ENCODE results near the gene PHKA2.

PHKA2 gene

DNA sequence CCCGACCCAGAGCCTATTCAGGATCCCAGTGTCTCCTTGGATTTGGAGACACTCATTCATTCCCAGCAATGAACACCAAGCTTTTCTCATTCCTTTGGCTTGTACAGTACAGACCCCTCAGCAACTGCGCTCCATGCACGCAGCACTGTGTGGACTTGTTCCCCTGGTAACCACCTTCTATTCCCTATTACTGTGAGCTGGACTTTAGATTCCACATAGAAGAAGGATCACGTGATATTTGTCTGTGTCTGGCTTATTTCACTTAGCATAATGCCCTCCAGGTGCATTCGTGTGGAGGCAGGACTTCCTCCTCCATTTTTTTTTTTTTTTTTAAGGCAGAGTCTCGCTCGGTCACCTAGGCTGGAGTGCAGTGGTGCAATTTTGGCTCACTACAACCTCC lies 106.4 kb downstream of the PHKA2 start:
- H3K36me3 ChIP-seq (ENCODE audit: insufficient read depth, low read length), result no peaks in the 10 kb centered on the region
- no peak overlapping the region for H2AFZ ChIP-seq (ENCODE audit: low read length)
- no peaks in the 10 kb centered on the region for H3F3A ChIP-seq (ENCODE audit: low read depth)
- H3K4me2 ChIP-seq (ENCODE audit: low read depth, low read length, poor library complexity, severe bottlenecking), result no peak overlapping the region
- no peak overlapping the region for H3K9ac ChIP-seq (ENCODE audit: low read depth, low read length, poor library complexity, severe bottlenecking)
- H3K9me2 ChIP-seq (replicated peaks; ENCODE audit: low read depth, low read length), result no peaks in the 10 kb centered on the region
- TF ChIP-seq, protein P1, sequence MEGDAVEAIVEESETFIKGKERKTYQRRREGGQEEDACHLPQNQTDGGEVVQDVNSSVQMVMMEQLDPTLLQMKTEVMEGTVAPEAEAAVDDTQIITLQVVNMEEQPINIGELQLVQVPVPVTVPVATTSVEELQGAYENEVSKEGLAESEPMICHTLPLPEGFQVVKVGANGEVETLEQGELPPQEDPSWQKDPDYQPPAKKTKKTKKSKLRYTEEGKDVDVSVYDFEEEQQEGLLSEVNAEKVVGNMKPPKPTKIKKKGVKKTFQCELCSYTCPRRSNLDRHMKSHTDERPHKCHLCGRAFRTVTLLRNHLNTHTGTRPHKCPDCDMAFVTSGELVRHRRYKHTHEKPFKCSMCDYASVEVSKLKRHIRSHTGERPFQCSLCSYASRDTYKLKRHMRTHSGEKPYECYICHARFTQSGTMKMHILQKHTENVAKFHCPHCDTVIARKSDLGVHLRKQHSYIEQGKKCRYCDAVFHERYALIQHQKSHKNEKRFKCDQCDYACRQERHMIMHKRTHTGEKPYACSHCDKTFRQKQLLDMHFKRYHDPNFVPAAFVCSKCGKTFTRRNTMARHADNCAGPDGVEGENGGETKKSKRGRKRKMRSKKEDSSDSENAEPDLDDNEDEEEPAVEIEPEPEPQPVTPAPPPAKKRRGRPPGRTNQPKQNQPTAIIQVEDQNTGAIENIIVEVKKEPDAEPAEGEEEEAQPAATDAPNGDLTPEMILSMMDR (conservative IDR thresholded peaks at IDR 0.05; ENCODE audit: low read length), result no peak
- TF ChIP-seq EZH2phosphoT487 (IDR thresholded peaks at IDR 0.05; ENCODE audit: borderline replicate concordance), result no peak
- H4K20me1 ChIP-seq (ENCODE audit: insufficient read depth, low read length, poor library complexity, severe bottlenecking), result no peaks in the 10 kb centered on the region
- no peaks in the 10 kb centered on the region for H3K4me1 ChIP-seq (ENCODE audit: insufficient read depth, low read length, poor library complexity, severe bottlenecking)
- no peaks in the 10 kb centered on the region for H3K79me2 ChIP-seq (ENCODE audit: insufficient read depth, low read length)
- no peaks in the 10 kb centered on the region for H3K9me3 ChIP-seq (ENCODE audit: insufficient read depth, low read depth, low read length)
- H3K27me3 ChIP-seq (ENCODE audit: insufficient read depth, low read length, poor library complexity, severe bottlenecking), result no peaks in the 10 kb centered on the region
- no peak overlapping the region for H3K4me3 ChIP-seq (ENCODE audit: low read length, poor library complexity, severe bottlenecking)

DNA sequence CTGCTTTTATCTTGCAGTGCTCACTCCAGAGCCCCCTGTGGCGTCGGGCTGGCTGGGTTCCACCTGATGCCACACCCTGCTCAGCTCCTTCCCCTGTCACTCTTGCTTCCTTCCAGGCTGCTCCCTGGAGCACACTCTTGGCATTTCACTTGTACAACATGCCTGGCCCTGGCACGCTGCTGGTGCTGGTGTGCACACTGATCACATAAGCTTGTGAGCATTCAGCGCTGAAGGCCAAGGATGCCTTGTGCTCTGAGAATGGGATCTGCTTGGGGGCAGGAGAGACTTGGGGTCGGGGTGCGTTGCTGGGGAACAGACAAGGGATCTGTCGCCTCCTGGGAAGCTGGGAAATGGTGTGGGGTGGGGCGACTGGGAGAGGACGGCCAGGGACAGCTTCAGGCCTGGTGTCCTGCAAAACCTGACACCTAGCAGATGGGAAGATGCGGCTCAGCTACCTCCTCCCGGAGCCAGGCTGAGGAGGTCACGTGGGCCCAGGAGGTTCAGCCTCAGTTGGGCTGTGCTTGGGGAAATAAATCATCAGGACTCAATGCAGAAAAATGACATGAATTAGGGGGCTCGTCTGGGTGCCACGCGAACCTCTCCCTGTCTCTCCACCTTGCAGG lies 108.5 kb downstream of the PHKA2 start:
- Histone ChIP-seq H3K36me3 (ENCODE audit: insufficient read depth, low read length) (no peaks in the 10 kb centered on the region), H3K4me2 (ENCODE audit: low read depth, low read length, poor library complexity, severe bottlenecking) (no peak overlapping the region), H3K79me2 (ENCODE audit: insufficient read depth, low read length) (no peaks in the 10 kb centered on the region), H3K27me3 (ENCODE audit: insufficient read depth, low read length, poor library complexity, severe bottlenecking) (no peaks in the 10 kb centered on the region), H3F3A (ENCODE audit: low read depth) (no peaks in the 10 kb centered on the region), H3K9me3 (ENCODE audit: insufficient read depth, low read depth, low read length) (no peaks in the 10 kb centered on the region), H3K9me2 (replicated peaks; ENCODE audit: low read depth, low read length) (no peaks in the 10 kb centered on the region), H2AFZ (ENCODE audit: low read length) (no peak overlapping the region), H3K4me1 (ENCODE audit: insufficient read depth, low read length, poor library complexity, severe bottlenecking) (no peaks in the 10 kb centered on the region), H4K20me1 (ENCODE audit: insufficient read depth, low read length, poor library complexity, severe bottlenecking) (no peaks in the 10 kb centered on the region), H3K9ac (ENCODE audit: low read depth, low read length, poor library complexity, severe bottlenecking) (no peak overlapping the region), H3K4me3 (ENCODE audit: low read length, poor library complexity, severe bottlenecking) (no peak overlapping the region)
- TF ChIP-seq EZH2phosphoT487 (IDR thresholded peaks at IDR 0.05; ENCODE audit: borderline replicate concordance), result no peak
- TF ChIP-seq, protein P1 (conservative IDR thresholded peaks at IDR 0.05; ENCODE audit: low read length), result no peak

DNA sequence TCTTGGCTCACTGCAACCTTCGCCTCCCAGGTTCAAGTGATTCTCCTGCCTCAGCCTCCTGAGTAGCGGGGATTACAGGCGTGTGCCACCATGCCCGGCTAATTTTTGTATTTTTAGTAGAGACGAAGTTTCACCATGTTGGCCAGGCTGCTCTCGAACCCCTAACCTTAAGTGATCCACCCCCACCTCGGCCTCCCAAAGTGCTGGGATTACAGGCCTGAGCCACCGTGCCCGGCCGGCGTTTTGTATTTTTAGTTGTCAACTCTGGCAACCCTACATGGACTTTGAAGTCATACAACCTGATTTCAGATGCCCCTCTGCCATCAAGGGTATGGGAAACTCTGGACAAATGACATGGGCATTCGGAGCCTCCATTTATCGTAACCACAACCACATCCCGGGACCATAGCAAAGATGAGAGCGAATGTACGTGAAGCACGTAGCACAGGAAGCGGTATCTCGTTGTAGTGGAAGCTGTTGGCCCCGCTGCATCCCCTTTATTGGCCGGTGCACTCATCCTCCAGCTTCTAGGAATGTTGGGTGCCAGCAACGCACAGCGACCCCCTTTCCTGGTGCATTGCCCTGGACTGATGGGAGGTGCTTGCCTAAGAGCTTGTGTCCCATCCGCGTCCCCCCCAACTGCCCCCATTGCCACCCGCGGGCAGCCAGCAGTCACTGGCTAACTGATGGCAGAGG lies 109.2 kb downstream of the PHKA2 start:
- no peaks in the 10 kb centered on the region for H3F3A ChIP-seq (ENCODE audit: low read depth)
- no peaks in the 10 kb centered on the region for H3K27me3 ChIP-seq (ENCODE audit: insufficient read depth, low read length, poor library complexity, severe bottlenecking)
- no peaks in the 10 kb centered on the region for H3K36me3 ChIP-seq (ENCODE audit: insufficient read depth, low read length)
- H3K9me2 ChIP-seq (replicated peaks; ENCODE audit: low read depth, low read length), result no peaks in the 10 kb centered on the region
- no peak overlapping the region for H3K4me3 ChIP-seq (ENCODE audit: low read length, poor library complexity, severe bottlenecking)
- H3K79me2 ChIP-seq (ENCODE audit: insufficient read depth, low read length), result no peaks in the 10 kb centered on the region
- H4K20me1 ChIP-seq (ENCODE audit: insufficient read depth, low read length, poor library complexity, severe bottlenecking), result no peaks in the 10 kb centered on the region
- TF ChIP-seq, protein P1 (conservative IDR thresholded peaks at IDR 0.05; ENCODE audit: low read length), result no peak
- no peak for TF ChIP-seq EZH2phosphoT487 (IDR thresholded peaks at IDR 0.05; ENCODE audit: borderline replicate concordance)
- no peak overlapping the region for H3K9ac ChIP-seq (ENCODE audit: low read depth, low read length, poor library complexity, severe bottlenecking)
- no peak overlapping the region for H2AFZ ChIP-seq (ENCODE audit: low read length)
- H3K4me2 ChIP-seq (ENCODE audit: low read depth, low read length, poor library complexity, severe bottlenecking), result no peak overlapping the region
- no peaks in the 10 kb centered on the region for H3K4me1 ChIP-seq (ENCODE audit: insufficient read depth, low read length, poor library complexity, severe bottlenecking)
- H3K9me3 ChIP-seq (ENCODE audit: insufficient read depth, low read depth, low read length), result no peaks in the 10 kb centered on the region

Measured in Loucy (cell line).